Spinal cord (tissue), 10 donors: ENCODE results near the gene CHMP3. TPM values are rescaled to one million over a fixed set of nuclear protein-coding genes. Genes with fewer than 3 reads are reported as not detected.
A peak's percentile ranks its signal among the peaks of the same experiment; 100 is the strongest.
"Not testable (repeated sequence)": the region's sequence is repeated elsewhere in the genome, so short reads cannot be mapped to it uniquely, and the experiment has no call there.

Experiments used
- DNase-seq, 6 donors: peaks; one replicate each; pipeline versions ENCODE4 v3.0.0 to v3.0.0-alpha.2; 2013 to 2015; ENCODE audit warnings: low spot score in 6 of 6, low read depth in 4 of 6
- H3K27ac ChIP-seq: one replicate; pipeline ENCODE4 v1.5.1; 2013; ENCODE audit warnings: low read depth, low read length, control low read depth
- H3K27me3 ChIP-seq: one replicate; pipeline ENCODE4 v1.6.1; 2013; ENCODE audit warnings: low read length; ENCODE audit not compliant: control insufficient read depth, insufficient read depth
- H3K36me3 ChIP-seq: one replicate; pipeline ENCODE4 v1.6.1; 2013; ENCODE audit warnings: low read length; ENCODE audit not compliant: control insufficient read depth, insufficient read depth
- H3K4me1 ChIP-seq: one replicate; pipeline ENCODE4 v1.6.1; 2013; ENCODE audit warnings: low read length; ENCODE audit not compliant: control insufficient read depth, insufficient read depth
- H3K4me3 ChIP-seq: one replicate; pipeline ENCODE4 v1.5.1; 2013; ENCODE audit warnings: low read depth, low read length, control low read depth
- H3K9me3 ChIP-seq: one replicate; pipeline ENCODE4 v1.6.1; 2013; ENCODE audit warnings: low read length; ENCODE audit not compliant: control insufficient read depth, insufficient read depth
- WGBS: methylation state at CpG from one replicate; pipeline ENCODE4 v1.1.5; 2013; ENCODE audit warnings: missing lambda C conversion rate; ENCODE audit not compliant: insufficient coverage; 5-methylcytosine and 5-hydroxymethylcytosine counted together
- long read RNA-seq, 4 donors: transcript quantifications; one replicate each; lab custom pipeline, GENCODE V29; 2026
- polyA plus RNA-seq, 2 donors: library from polyadenylated mRNA; unstranded; fragments of 120-200 nt; gene quantifications; one replicate each; pipeline ENCODE4 v1.2.1, GENCODE V29; 2013; ENCODE audit not compliant: insufficient read length in 2 of 2
- total RNA-seq, 2 donors: library from RNA; depleted of rRNA in 1 of 2; stranded (reverse); fragments of 120-200 nt in 1 of 2; fragments of >200 nt in 1 of 2; gene quantifications; one replicate each; pipeline versions ENCODE4 v1.2.3 to v1.2.4, GENCODE V29; 2013 to 2014
- donor health status: healthy.

The CHMP3 gene
- total RNA-seq, result 100 to 1,000 TPM in 1 of 2 donors, 10 to 100 TPM in 1; 59.0 to 137 TPM
- polyA plus RNA-seq, result 10 to 100 TPM; 83.5 to 92.0 TPM
- long read RNA-seq, donor 1, transcript CHMP3-201 (6 exons, 3,171 nt), result major isoform, 37 of 41 reads
- long read RNA-seq, donor 1, partial matches to known transcripts, result 0 of 41 reads
- long read RNA-seq, donor 1, other reads (novel, unspliced or antisense), result 0 of 41 reads
- long read RNA-seq, donor 2, transcript CHMP3-201 (6 exons, 3,171 nt), result major isoform, 5 of 6 reads
- long read RNA-seq, donor 2, partial matches to known transcripts, result 0 of 6 reads
- long read RNA-seq, donor 2, other reads (novel, unspliced or antisense), result 0 of 6 reads
- long read RNA-seq, donor 3, transcript CHMP3-201 (6 exons, 3,171 nt), result major isoform, 10 of 22 reads
- long read RNA-seq, donor 3, partial matches to known transcripts, result 12 of 22 reads
- long read RNA-seq, donor 3, other reads (novel, unspliced or antisense), result 0 of 22 reads
- long read RNA-seq, donor 4, transcript CHMP3-203 (5 exons, 1,099 nt), result minor isoform, 6 of 64 reads
- long read RNA-seq, donor 4, transcript CHMP3-201 (6 exons, 3,171 nt), result major isoform, 47 of 64 reads
- long read RNA-seq, donor 4, partial matches to known transcripts, result 10 of 64 reads
- long read RNA-seq, donor 4, other reads (novel, unspliced or antisense), result 0 of 64 reads

DNA sequence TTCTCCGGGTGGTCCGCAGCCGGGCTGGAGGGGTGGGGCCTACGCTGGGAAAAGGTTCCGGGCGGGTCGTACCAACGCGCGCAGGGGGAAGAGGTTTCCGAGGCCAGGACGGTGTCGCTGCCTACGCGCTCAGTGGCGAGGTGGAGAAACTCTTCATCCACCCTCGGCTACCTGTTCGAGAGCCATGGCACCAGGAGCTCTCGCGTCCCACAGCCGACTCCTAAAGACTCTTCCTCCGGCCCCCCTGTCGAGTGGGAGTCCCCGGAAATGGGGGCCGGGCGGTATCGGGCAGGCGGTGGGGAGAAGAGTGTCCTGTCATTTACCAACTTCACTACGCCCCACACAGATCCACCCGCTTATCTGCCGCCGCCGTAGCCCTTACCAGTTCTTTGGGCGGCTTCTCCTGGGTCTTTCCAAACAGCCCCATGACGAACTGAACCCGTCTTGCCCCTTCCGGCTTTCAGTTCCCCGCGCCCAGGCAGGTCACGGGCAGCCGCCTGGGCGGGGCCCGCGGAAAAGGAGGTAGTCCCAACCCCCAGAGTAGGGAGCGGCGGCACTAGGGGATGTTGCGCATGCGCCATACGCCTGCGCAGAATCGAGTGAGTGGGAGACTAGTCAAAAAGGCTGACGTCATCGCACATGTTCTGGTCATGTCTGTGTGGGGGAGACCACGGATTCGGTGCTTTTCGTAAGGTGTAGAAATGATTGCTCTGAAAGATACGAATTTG lies at the start of gene CHMP3:
Gene CHMP3 (minus strand): TSS at position 522 of the 728 bp plus-strand sequence. CDS start 95 bp downstream, at position 427.
- H3K27me3 ChIP-seq, result no peaks in the 10 kb centered on the region
- peak within 1 kb of the TSS; percentile 95 for H3K4me3 ChIP-seq
- DNase-seq, result peak; percentile 96 to 99 (median 98)
- no peaks in the 10 kb centered on the region for H3K36me3 ChIP-seq
- no peaks in the 10 kb centered on the region for H3K9me3 ChIP-seq
- peaks cover 5% of the 10 kb centered on the region for H3K4me1 ChIP-seq
- 0% methylated on average over 42 of the region's 57 CpGs for WGBS
- H3K27ac ChIP-seq, result peak within 1 kb of the TSS; percentile 99

- WGBS, result no CpG with 5 or more reads among the region's 1 CpG
- Histone ChIP-seq H3K9me3 (no peaks in the 10 kb centered on the region), H3K36me3 (peaks cover 24% of the 10 kb centered on the region), H3K27ac (no peak overlapping the region), H3K4me3 (no peak overlapping the region), H3K4me1 (no peaks in the 10 kb centered on the region), H3K27me3 (no peaks in the 10 kb centered on the region)
- DNase-seq, result no peak
These were observed 47.6 kb upstream of the CHMP3 start for GRCh38 chr2:86610871-86611270.

- no peak overlapping the region for H3K27ac ChIP-seq
- no peak overlapping the region for H3K4me3 ChIP-seq
- no peak for DNase-seq
- WGBS, result 71% methylated on average over 1 of the region's 2 CpGs
- no peaks in the 10 kb centered on the region for H3K4me1 ChIP-seq
- H3K27me3 ChIP-seq, result no peaks in the 10 kb centered on the region
- H3K9me3 ChIP-seq, result no peaks in the 10 kb centered on the region
- peaks cover 29% of the 10 kb centered on the region for H3K36me3 ChIP-seq
These were observed 45.7 kb upstream of the CHMP3 start for GRCh38 chr2:86608832-86609410.

GRCh38 chr2:86603905-86604304 lies 40.7 kb upstream of the CHMP3 start:
- Histone ChIP-seq H3K27me3 (no peaks in the 10 kb centered on the region), H3K27ac (no peak overlapping the region), H3K9me3 (no peaks in the 10 kb centered on the region), H3K4me3 (no peak overlapping the region), H3K36me3 (peaks cover 19% of the 10 kb centered on the region), H3K4me1 (no peaks in the 10 kb centered on the region)
- DNase-seq, result no peak
- WGBS, result 96% methylated on average over 4 of the region's 4 CpGs

- H3K4me1 ChIP-seq, result no peaks in the 10 kb centered on the region
- WGBS, result no CpG with 5 or more reads among the region's 2 CpGs
- H3K27ac ChIP-seq, result no peak overlapping the region
- H3K4me3 ChIP-seq, result no peak overlapping the region
- DNase-seq, result no peak
- no peaks in the 10 kb centered on the region for H3K9me3 ChIP-seq
- H3K27me3 ChIP-seq, result no peaks in the 10 kb centered on the region
- H3K36me3 ChIP-seq, result peaks cover 10% of the 10 kb centered on the region
These were observed 35.7 kb upstream of the CHMP3 start for GRCh38 chr2:86598966-86599365.

DNA sequence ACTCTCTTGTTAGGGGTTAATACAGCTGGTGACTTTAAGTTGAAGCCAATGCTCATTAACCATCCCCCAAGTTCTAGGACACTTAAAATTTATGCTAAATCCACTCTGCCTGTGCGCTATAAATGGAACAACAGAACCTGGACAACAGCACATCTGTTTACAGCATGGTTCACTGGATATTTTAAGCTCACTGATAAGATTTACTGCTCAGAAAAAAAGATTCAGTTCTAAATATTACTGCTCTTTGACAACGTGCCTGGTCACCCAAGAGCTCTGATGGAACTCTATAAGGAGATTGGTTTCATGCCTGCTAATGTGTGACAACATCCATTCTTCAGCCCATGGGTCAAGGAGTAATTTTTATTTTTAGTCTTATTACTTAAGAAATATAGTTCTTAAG lies 32.9 kb upstream of the CHMP3 start:
- DNase-seq, result no peak
- 100% methylated on average over 1 of the region's 2 CpGs for whole genome bisulfite sequencing
- Histone ChIP-seq H3K27me3 (no peaks in the 10 kb centered on the region), H3K27ac (no peak overlapping the region), H3K36me3 (no peaks in the 10 kb centered on the region), H3K9me3 (no peaks in the 10 kb centered on the region), H3K4me1 (no peaks in the 10 kb centered on the region), H3K4me3 (no peak overlapping the region)

DNA sequence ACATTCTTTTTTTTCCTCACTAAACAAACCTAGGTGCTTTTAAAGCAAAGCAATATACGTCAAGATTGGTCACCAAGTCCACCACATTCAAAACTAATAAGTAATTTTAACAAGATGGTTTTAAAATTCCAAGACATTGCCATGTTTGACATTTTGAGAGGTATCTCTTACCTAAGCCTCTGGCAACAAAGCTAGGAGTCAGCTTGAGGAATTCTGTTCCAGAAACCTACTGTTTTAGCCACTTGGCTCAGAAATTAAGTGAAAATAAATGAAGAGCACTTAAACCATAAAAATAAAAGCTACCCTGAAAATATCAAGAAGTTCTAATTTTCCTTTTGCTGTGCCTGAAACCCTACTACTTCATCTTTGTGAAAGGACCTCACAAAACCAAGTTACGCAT lies 30.0 kb upstream of the CHMP3 start:
- 83% methylated on average over 1 of the region's 2 CpGs for WGBS
- no peaks in the 10 kb centered on the region for H3K9me3 ChIP-seq
- no peaks in the 10 kb centered on the region for H3K27me3 ChIP-seq
- H3K4me3 ChIP-seq, result no peak overlapping the region
- peak in 1 of 6 donors; percentile 15 for DNase-seq
- no peaks in the 10 kb centered on the region for H3K4me1 ChIP-seq
- H3K27ac ChIP-seq, result no peak overlapping the region
- no peaks in the 10 kb centered on the region for H3K36me3 ChIP-seq

DNA sequence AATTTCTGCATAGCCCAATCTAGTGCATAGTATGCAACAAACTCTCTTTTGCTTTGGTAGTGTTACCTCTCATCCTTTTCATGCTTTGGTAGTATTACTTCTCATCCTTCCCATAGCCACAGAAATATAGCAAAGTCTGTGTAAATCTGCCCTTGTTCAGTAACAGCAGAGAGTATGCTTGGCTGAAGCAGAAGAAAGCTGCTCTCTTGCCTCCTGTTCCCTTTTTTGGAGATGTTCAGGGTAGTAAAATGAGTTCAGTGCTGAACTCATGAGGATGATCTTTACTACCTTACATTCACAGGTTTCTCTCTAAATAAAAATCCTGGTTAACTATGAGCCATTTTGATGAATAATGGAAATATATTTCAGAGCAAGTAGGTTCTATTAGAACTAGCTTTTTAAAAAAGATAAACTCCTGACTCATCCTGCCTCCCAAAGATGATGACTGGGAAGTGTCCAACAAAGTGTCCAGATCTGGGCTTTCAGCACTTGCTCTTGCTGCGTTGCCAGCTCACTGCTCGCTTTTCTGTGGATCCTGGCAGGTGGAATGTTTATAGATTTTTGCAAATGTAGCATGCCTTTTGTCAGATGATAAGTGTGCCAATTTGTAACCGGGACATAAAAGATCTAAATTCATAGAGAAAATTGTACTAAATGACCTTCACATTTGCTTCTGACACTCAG lies 29.4 kb upstream of the CHMP3 start:
- DNase-seq, result peak in 2 of 6 donors; percentile 30 to 79

DNA sequence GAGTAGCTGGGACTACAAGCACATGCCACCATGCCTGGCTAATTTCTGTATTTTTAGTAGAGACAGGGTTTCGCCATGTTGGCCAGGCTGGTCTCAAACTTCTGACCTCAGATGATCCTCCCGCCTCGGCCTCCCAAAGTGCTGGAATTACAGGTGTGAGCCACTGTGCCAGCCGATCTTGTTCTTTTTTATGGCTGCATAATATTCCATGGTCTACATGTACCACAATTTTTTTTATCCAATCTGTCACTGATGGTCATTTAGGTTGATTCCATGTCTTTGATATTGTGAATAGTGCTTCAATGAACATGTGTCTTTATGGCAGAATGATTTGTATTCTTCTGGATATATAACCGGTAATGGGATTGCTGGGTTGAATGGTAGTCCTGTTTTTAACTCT lies 26.5 kb upstream of the CHMP3 start:
- not testable (repeated sequence) for H3K9me3 ChIP-seq

More for the DNA sequence above, 29.4 kb upstream of the CHMP3 start:
- Histone ChIP-seq H3K27me3 (no peaks in the 10 kb centered on the region), H3K4me1 (no peaks in the 10 kb centered on the region), H3K9me3 (no peaks in the 10 kb centered on the region), H3K27ac (no peak overlapping the region), H3K4me3 (no peak overlapping the region), H3K36me3 (no peaks in the 10 kb centered on the region)
- WGBS, result 17% methylated on average over 2 of the region's 3 CpGs

More for the DNA sequence above, 26.5 kb upstream of the CHMP3 start:
- not testable (repeated sequence) for H3K4me1 ChIP-seq, H3K27me3 ChIP-seq, H3K36me3 ChIP-seq, H3K4me3 ChIP-seq, DNase-seq, H3K27ac ChIP-seq
- no CpG with 5 or more reads among the region's 5 CpGs for WGBS
